ENCODE measurements around the gene TRAPPC3L.

TRAPPC3L gene

GRCh38 chr6:116557893-116558292 lies 12.4 kb upstream of the TRAPPC3L start:
- no peak for DNase-seq (ENCODE audit: low read depth in 3 of 3)

GRCh38 chr6:116556814-116557415 lies 11.4 kb upstream of the TRAPPC3L start:
- DNase-seq (ENCODE audit: low read depth in 3 of 3) = no peak

- no peak for DNase-seq (ENCODE audit: low read depth in 3 of 3)
Measured at GRCh38 chr6:116556065-116556464, 10.6 kb upstream of the TRAPPC3L start.

- no peak for DNase-seq (ENCODE audit: low read depth in 3 of 3)
Measured at GRCh38 chr6:116553451-116553850, 8.0 kb upstream of the TRAPPC3L start, which contains the start of gene CALHM4. Gene CALHM4 (plus strand): TSS chr6:116553751. CDS start chr6:116553794, 43 bp downstream.

GRCh38 chr6:116550796-116551195 lies 5.3 kb upstream of the TRAPPC3L start:
- no peak for DNase-seq (ENCODE audit: low read depth in 3 of 3)

GRCh38 chr6:116547358-116547757 lies 1.9 kb upstream of the TRAPPC3L start:
- DNase-seq (ENCODE audit: low read depth in 3 of 3) = no peak

- DNase-seq (ENCODE audit: low read depth in 3 of 3) = no peak
Measured at GRCh38 chr6:116543149-116543548, 2.3 kb downstream of the TRAPPC3L start.

GRCh38 chr6:116542426-116542825 lies 3.1 kb downstream of the TRAPPC3L start:
- DNase-seq (ENCODE audit: low read depth in 3 of 3) = no peak

GRCh38 chr6:116536216-116536621 lies 9.3 kb downstream of the TRAPPC3L start:
- peak in 1 of 3 experiments; percentile 19 for DNase-seq (ENCODE audit: low read depth in 3 of 3)

GRCh38 chr6:116535109-116535508 lies 10.4 kb downstream of the TRAPPC3L start:
- no peak for DNase-seq (ENCODE audit: low read depth in 3 of 3)

- no peak for DNase-seq (ENCODE audit: low read depth in 3 of 3)
Measured at GRCh38 chr6:116533233-116533957, 12.1 kb downstream of the TRAPPC3L start.

GRCh38 chr6:116531675-116532570 lies 13.6 kb downstream of the TRAPPC3L start:
- peak; percentile 11 to 40 (median 35) for DNase-seq (ENCODE audit: low read depth in 3 of 3)

- no peak for DNase-seq (ENCODE audit: low read depth in 3 of 3)
Measured at GRCh38 chr6:116530436-116530835, 15.0 kb downstream of the TRAPPC3L start.

- no peak for DNase-seq (ENCODE audit: low read depth in 3 of 3)
Measured at GRCh38 chr6:116529466-116530290, 15.8 kb downstream of the TRAPPC3L start.

- no peak for DNase-seq (ENCODE audit: low read depth in 3 of 3)
Measured at GRCh38 chr6:116528780-116529179, 16.7 kb downstream of the TRAPPC3L start.

- DNase-seq (ENCODE audit: low read depth in 3 of 3) = no peak
Measured at GRCh38 chr6:116528133-116528532, 17.4 kb downstream of the TRAPPC3L start.

GRCh38 chr6:116524236-116524635 lies 21.2 kb downstream of the TRAPPC3L start:
- DNase-seq (ENCODE audit: low read depth in 3 of 3) = no peak

GRCh38 chr6:116522896-116523295 lies 22.6 kb downstream of the TRAPPC3L start:
- DNase-seq (ENCODE audit: low read depth in 3 of 3) = no peak

- DNase-seq (ENCODE audit: low read depth in 3 of 3) = no peak
Measured at GRCh38 chr6:116518621-116519368, 26.7 kb downstream of the TRAPPC3L start.

- DNase-seq (ENCODE audit: low read depth in 3 of 3) = no peak
Measured at GRCh38 chr6:116515141-116515540, 30.3 kb downstream of the TRAPPC3L start.

- DNase-seq (ENCODE audit: low read depth in 3 of 3) = no peak
Measured at GRCh38 chr6:116514111-116514510, 31.4 kb downstream of the TRAPPC3L start.

All from stimulated activated CD4-positive, alpha-beta T cell treated with anti-CD3 and anti-CD28 coated beads, TNF-alpha, amount 100 ng/mL, for 24 hours (primary cell).